ENCODE results near the gene ECT2.

The ECT2 gene

GRCh38 chr3:172782235-172782634 lies 31.7 kb downstream of the ECT2 start:
- no peak for DNase-seq (ENCODE audit: low spot score)
- in situ Hi-C loops (cut with MboI; ENCODE audit: low pct_unique_long_range_greater_than_20kb, low sequenced_read_pairs, unreplicated experiment) = no loop called here
- no peak for TF ChIP-seq CTCF (IDR thresholded peaks at IDR 0.05; ENCODE audit: extremely low read depth, insufficient read depth, missing control alignments)

GRCh38 chr3:172786036-172786435 lies 35.5 kb downstream of the ECT2 start:
- TF ChIP-seq CTCF (IDR thresholded peaks at IDR 0.05; ENCODE audit: extremely low read depth, insufficient read depth, missing control alignments) = no peak
- DNase-seq (ENCODE audit: low spot score) = no peak
- in situ Hi-C loops (cut with MboI; ENCODE audit: low pct_unique_long_range_greater_than_20kb, low sequenced_read_pairs, unreplicated experiment) = no loop called here

- in situ Hi-C loops (cut with MboI; ENCODE audit: low pct_unique_long_range_greater_than_20kb, low sequenced_read_pairs, unreplicated experiment) = no loop called here
- DNase-seq (ENCODE audit: low spot score) = no peak
- no peak for TF ChIP-seq CTCF (IDR thresholded peaks at IDR 0.05; ENCODE audit: extremely low read depth, insufficient read depth, missing control alignments)
Observed at GRCh38 chr3:172787019-172787418, 36.5 kb downstream of the ECT2 start.

- DNase-seq (ENCODE audit: low spot score) = no peak
- TF ChIP-seq CTCF (IDR thresholded peaks at IDR 0.05; ENCODE audit: extremely low read depth, insufficient read depth, missing control alignments) = no peak
- in situ Hi-C loops (cut with MboI; ENCODE audit: low pct_unique_long_range_greater_than_20kb, low sequenced_read_pairs, unreplicated experiment) = no loop called here
Observed at GRCh38 chr3:172787746-172788145, 37.2 kb downstream of the ECT2 start.

- DNase-seq (ENCODE audit: low spot score) = no peak
- in situ Hi-C loops (cut with MboI; ENCODE audit: low pct_unique_long_range_greater_than_20kb, low sequenced_read_pairs, unreplicated experiment) = no loop called here
- no peak for TF ChIP-seq CTCF (IDR thresholded peaks at IDR 0.05; ENCODE audit: extremely low read depth, insufficient read depth, missing control alignments)
Observed at GRCh38 chr3:172799246-172799645, 48.7 kb downstream of the ECT2 start.

- no peak for TF ChIP-seq CTCF (IDR thresholded peaks at IDR 0.05; ENCODE audit: extremely low read depth, insufficient read depth, missing control alignments)
- no peak for DNase-seq (ENCODE audit: low spot score)
- in situ Hi-C loops (cut with MboI; ENCODE audit: low pct_unique_long_range_greater_than_20kb, low sequenced_read_pairs, unreplicated experiment) = no loop called here
Observed at GRCh38 chr3:172800156-172800555, 49.6 kb downstream of the ECT2 start.

GRCh38 chr3:172803489-172803888 lies 53.0 kb downstream of the ECT2 start:
- no peak for TF ChIP-seq CTCF (IDR thresholded peaks at IDR 0.05; ENCODE audit: extremely low read depth, insufficient read depth, missing control alignments)
- DNase-seq (ENCODE audit: low spot score) = no peak
- in situ Hi-C loops (cut with MboI; ENCODE audit: low pct_unique_long_range_greater_than_20kb, low sequenced_read_pairs, unreplicated experiment) = no loop called here

All from GM13977 (cell line).